Lower lobe of right lung (tissue), 2 donors: ENCODE results near the gene PRPS1L1. TPM values are rescaled to one million over a fixed set of nuclear protein-coding genes. Genes with fewer than 3 reads are reported as not detected.

Source experiments
- ATAC-seq, 2 donors: fragments of 200-7000 bp; cut with Tn5 transposase; one replicate each; pipeline ENCODE4 v1.9.1; 2020 to 2022; ENCODE audit warnings: mild to moderate bottlenecking in 2 of 2, moderate library complexity in 2 of 2
- DNase-seq: peaks from one replicate; pipeline ENCODE4 v3.0.0-alpha.2; 2020
- H3K27ac ChIP-seq: fragments of 200-600 bp; one replicate; pipeline ENCODE4 v1.8.0; 2022
- H3K27me3 ChIP-seq: fragments of 200-600 bp; one replicate; pipeline ENCODE4 v1.8.0; 2022; ENCODE audit warnings: low read depth
- H3K36me3 ChIP-seq: fragments of 200-600 bp; one replicate; pipeline ENCODE4 v1.8.0; 2022; ENCODE audit warnings: mild to moderate bottlenecking
- H3K4me1 ChIP-seq: fragments of 200-600 bp; one replicate; pipeline ENCODE4 v1.8.0; 2022
- H3K4me3 ChIP-seq: fragments of 200-600 bp; one replicate; pipeline ENCODE4 v1.8.0; 2022; ENCODE audit warnings: mild to moderate bottlenecking
- H3K9me3 ChIP-seq: fragments of 200-600 bp; one replicate; pipeline ENCODE4 v1.8.0; 2022
- intact Hi-C: fragments of 100-400 bp; cut with DNase I; formaldehyde crosslinking; loops from one replicate; pipeline ENCODE4 v1.11.0; 2022
- long read RNA-seq: library from polyadenylated mRNA; unstranded; transcript quantifications from one replicate; pipeline ENCODE4 v2.0.0, GENCODE V29; 2021
- total RNA-seq: library from RNA; stranded (reverse); fragmentation: NEBNext Ultra II Directional; extraction: Animal tissue kit (Norgen Biotek cat#: 25700); gene quantifications from one replicate; pipeline ENCODE4 v1.2.1, GENCODE V29; 2021
- TF ChIP-seq, protein P1 (sequence below): fragments of 200-600 bp; IDR thresholded peaks from one replicate; pipeline ENCODE4 v1.8.0; 2022; ENCODE audit warnings: antibody characterized with exemption, mild to moderate bottlenecking
- donor health status: DM: no; HTN: yes; CAD: no; lungs with severe emphysema.

Gene PRPS1L1
- not detected for total RNA-seq
- long read RNA-seq, result 0 reads

DNA sequence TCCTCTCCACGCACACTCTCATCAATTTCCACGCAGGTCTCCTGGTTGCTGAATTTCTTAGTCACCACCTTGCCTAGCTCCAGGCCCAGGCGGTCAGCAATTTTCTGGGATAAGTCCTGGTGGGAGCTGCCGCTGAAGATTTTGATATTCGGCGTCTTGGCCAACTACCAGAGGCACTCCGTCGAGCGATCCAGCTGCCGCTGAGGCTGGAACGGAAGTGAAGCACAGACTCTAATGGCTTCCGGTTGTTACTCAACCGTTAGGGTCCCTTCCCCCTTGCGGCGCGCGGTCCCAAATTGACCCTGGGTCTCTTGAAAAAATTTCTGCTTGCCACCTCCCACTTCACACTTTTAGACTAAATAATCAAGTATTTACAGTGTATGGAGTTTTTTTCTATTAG lies at the start of gene PRPS1L1:
Gene PRPS1L1, minus strand, starts transcription at position 219 of the 400 bp plus-strand sequence.
- TF ChIP-seq, protein P1, sequence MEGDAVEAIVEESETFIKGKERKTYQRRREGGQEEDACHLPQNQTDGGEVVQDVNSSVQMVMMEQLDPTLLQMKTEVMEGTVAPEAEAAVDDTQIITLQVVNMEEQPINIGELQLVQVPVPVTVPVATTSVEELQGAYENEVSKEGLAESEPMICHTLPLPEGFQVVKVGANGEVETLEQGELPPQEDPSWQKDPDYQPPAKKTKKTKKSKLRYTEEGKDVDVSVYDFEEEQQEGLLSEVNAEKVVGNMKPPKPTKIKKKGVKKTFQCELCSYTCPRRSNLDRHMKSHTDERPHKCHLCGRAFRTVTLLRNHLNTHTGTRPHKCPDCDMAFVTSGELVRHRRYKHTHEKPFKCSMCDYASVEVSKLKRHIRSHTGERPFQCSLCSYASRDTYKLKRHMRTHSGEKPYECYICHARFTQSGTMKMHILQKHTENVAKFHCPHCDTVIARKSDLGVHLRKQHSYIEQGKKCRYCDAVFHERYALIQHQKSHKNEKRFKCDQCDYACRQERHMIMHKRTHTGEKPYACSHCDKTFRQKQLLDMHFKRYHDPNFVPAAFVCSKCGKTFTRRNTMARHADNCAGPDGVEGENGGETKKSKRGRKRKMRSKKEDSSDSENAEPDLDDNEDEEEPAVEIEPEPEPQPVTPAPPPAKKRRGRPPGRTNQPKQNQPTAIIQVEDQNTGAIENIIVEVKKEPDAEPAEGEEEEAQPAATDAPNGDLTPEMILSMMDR, result no peak
- no peaks in the 10 kb centered on the region for H3K27me3 ChIP-seq
- H3K4me3 ChIP-seq, result no peak within 1 kb of the TSS
- no peaks in the 10 kb centered on the region for H3K4me1 ChIP-seq
- DNase-seq, result no peak
- no peak within 1 kb of the TSS for H3K27ac ChIP-seq
- H3K9me3 ChIP-seq, result no peaks in the 10 kb centered on the region
- no peak for ATAC-seq
- no peaks in the 10 kb centered on the region for H3K36me3 ChIP-seq
- intact Hi-C loops, result no loop called here

DNA sequence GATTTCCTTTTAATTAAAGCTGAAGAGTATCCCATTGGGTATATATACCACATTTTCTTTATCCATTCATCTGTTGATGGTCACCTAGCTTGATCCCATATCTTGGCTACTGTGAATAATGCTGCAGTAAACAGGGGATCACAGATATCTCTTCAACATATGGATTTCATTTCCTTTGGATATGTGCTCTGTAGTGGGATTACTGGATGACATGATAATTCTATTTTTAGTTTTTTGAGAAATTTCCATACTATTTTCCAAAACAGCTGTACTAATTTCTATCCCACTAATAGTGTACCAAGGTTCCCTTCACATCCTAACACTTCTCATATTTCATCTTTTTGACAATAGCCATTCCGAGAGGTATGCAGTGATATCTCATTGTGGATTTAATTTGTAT lies 48.8 kb upstream of the PRPS1L1 start:
- intact Hi-C loops, result no loop called here
- TF ChIP-seq, protein P1, result no peak
- Histone ChIP-seq H3K9me3 (peaks cover 2% of the 10 kb centered on the region), H3K36me3 (no peaks in the 10 kb centered on the region), H3K4me3 (no peak overlapping the region), H3K27ac (no peak overlapping the region), H3K4me1 (no peaks in the 10 kb centered on the region), H3K27me3 (no peaks in the 10 kb centered on the region)
- ATAC-seq (no peak), DNase-seq (no peak)

DNA sequence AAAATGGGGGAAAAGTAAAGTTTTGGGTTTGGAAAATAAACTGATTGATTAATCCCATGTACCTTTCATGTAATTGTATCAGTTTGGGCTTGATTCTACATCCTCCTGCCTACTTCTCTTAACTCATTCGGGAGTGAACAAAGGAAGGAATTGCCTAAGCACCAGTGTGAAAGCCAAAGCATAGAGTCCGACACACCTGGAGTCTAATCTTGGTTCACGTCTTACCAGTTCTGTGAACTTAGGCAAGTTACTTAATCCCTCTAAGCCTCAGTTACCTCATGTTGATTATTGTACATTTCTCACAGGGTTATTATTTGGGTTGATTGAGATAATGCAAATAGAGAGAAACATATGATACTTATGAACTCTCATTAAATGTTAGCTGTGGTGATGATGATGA lies 41.1 kb upstream of the PRPS1L1 start:
- intact Hi-C loops, result no loop called here
- no peak overlapping the region for H3K27ac ChIP-seq
- no peaks in the 10 kb centered on the region for H3K27me3 ChIP-seq
- no peaks in the 10 kb centered on the region for H3K9me3 ChIP-seq
- no peak for ATAC-seq
- H3K4me3 ChIP-seq, result no peak overlapping the region
- TF ChIP-seq, protein P1, result no peak
- H3K36me3 ChIP-seq, result no peaks in the 10 kb centered on the region
- H3K4me1 ChIP-seq, result no peaks in the 10 kb centered on the region
- DNase-seq, result no peak

- TF ChIP-seq, protein P1, result peak; percentile 53
- Histone ChIP-seq H3K4me1 (no peaks in the 10 kb centered on the region), H3K9me3 (no peaks in the 10 kb centered on the region), H3K36me3 (no peaks in the 10 kb centered on the region), H3K4me3 (no peak overlapping the region), H3K27me3 (no peaks in the 10 kb centered on the region), H3K27ac (no peak overlapping the region)
- ATAC-seq (peak; percentile 61 to 64), DNase-seq (no peak)
- intact Hi-C loops, result no loop called here
Observed at GRCh38 chr7:18064242-18064838, 36.7 kb upstream of the PRPS1L1 start.

GRCh38 chr7:18063149-18063901 lies 35.7 kb upstream of the PRPS1L1 start:
- Histone ChIP-seq H3K27ac (no peak overlapping the region), H3K4me3 (no peak overlapping the region), H3K27me3 (no peaks in the 10 kb centered on the region), H3K36me3 (no peaks in the 10 kb centered on the region), H3K4me1 (no peaks in the 10 kb centered on the region), H3K9me3 (no peaks in the 10 kb centered on the region)
- intact Hi-C loops, result no loop called here
- no peak for ATAC-seq
- no peak for DNase-seq
- TF ChIP-seq, protein P1, result no peak
